GM18907 (cell line): ENCODE measurements around the gene ADK.

ENCODE experiments used
- ATAC-seq: cut with Tn5 transposase; IDR thresholded peaks from one replicate; pipeline ENCODE4 v1.9.1; 2021; ENCODE audit warnings: mild to moderate bottlenecking, moderate library complexity; ENCODE audit not compliant: unreplicated experiment

ADK gene

DNA sequence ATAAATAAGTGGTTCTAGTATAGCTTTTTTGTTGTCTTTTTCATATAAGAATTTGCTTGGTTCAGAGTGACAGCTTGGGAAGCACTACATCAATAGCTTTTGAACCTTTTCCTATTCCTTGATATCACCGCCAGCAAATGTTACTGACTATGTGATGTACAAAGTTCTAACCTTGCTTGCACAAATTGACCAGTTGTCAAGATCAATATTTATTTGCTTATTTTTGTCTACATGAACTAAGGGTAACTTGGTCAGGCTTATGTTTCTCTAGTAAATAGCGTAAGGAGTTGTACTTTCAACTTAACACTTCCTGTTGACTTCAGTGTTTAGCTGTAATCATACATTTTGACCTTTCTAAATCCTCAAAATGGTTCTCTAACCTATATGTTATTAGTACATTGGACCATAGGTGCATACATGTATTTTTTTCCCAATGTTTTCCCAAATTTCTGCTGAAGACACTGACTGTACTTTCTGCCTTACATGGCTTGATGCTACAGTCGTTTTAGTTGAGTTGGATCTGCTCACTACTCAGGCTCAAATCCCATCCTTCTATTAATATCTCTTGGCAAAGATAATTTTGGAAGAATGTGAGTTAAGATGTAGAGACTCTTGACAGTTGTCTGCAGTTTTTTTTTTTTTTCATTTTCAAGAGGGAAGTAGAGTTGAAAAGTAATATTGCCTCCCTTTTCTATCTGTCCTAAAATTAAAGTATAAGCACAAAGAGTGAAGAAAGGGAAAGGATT lies 436.3 kb downstream of the ADK start:
- no peak for ATAC-seq

DNA sequence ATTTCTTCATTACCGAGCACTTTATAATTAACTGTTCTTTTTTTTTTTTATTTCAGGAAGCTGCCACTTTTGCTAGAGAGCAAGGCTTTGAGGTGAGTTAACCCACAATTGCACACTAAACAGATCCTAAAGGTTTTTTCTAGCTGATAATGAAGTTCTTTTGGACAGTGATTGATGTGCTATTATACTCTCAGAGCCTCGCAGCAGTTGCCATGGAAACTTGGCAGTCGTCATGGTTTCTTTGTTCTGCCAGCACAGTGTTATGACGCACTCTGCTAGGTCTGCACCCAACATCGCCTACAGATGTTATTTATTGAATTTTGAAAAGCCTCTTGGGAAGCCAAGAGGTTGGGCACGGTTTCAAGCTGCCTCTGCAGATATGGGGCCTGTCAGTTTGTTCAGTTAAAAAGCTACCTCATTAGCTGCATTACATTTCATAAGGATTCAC lies 438.2 kb downstream of the ADK start:
- ATAC-seq = peak; percentile 34

DNA sequence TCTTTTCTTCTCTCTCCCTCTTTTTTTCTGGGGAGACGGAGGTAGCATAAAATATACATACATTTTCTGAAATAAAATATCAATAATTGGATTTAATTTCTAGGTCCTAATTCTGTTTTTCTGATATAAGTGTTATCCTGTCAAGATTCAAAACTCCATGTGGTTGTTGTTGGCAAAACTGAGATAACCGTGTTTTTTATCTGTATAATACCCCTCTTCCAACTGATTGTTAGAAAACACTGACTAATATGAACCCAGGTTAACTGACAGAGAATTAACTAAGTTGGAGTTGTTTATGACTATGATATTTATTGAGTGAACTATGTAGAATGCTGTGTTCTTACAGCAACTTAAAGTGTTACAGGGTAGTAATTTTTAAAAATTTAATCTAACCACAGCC lies 438.8 kb downstream of the ADK start:
- no peak for ATAC-seq

DNA sequence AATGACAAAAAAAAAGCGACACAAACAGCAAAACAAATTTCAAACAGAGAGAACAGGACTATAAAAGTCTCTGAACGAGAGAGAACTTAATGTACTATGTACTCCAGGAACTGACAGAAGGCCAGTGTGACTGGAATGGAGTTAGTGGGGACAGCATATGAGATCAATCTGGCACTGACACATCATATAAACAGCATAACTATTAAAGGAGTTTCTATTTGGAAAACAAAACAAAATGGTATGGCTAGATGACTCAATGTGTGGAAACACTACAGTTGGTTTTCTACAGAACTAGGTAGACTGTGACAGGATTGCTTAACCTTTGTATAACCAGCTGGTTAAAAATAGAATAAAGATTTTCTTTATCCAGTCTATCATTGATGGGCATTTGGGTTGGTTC lies 442.4 kb downstream of the ADK start:
- ATAC-seq = no peak

DNA sequence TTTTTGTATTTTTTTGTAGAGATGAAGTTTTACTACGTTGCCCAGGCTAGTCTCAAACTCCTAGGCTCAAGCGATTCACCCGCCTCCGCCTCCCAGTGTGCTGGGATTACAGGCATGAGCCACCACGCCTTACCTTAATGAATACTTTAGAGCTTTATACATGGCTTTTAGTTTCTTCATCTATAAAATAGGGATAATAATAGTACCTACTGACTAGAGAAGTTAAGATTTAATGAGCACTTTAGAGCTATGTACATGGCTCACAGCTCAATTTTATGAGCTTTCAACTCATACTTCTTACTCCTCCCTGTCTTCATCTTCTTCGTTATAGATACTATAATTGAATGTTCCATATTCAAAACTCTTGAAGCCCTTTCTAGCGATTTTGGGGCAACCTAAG lies 445.7 kb downstream of the ADK start:
- no peak for ATAC-seq

DNA sequence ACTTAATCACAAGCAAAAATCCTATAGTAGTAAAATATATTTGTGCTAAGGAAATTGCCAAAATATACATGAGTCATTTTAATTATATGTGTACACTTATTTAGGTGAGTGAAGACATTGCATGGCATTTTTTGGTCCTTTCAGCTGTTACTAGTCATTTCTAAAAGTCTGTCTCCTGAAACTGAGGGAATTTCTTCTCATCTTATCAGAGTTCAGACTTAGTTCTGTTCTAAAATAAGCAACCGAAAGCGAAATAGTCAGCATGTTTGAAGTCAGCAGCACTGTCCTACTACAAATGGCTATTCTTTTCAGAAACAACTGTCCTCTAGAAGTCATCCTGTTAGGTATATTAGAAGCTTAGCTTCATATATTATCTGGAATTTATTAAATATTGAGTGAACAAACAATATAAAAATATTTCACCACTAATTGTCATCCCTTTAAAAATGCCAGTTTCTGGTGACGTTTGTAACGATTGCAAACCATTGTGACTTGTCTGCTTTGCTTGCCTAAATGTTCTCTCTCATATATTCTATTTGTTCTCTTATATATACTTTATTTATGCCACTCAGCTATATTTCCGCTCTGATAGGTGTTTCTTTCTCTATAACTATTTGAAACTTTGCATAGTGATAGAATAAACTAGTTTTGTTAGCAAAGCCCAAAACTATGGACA lies 448.0 kb downstream of the ADK start:
- peak; percentile 79 for ATAC-seq

DNA sequence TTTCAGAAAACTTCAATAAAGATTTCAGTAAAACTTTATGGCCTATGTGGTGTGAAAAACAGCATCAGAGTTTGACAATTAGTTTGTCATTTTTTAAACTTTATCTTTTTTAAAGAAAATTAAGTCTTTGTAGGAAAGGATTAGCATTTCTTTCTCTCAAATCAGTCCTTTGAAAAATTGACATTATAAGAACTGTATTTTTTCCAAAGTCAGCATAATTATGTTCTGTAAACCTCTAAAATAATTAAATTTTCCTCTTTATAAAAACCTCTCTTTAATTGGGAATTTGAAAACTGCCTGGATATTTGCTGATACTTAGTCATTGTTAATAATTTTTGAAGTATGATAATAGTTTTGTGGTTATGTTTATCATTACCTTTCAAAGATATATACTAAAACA lies 448.7 kb downstream of the ADK start:
- ATAC-seq = no peak

DNA sequence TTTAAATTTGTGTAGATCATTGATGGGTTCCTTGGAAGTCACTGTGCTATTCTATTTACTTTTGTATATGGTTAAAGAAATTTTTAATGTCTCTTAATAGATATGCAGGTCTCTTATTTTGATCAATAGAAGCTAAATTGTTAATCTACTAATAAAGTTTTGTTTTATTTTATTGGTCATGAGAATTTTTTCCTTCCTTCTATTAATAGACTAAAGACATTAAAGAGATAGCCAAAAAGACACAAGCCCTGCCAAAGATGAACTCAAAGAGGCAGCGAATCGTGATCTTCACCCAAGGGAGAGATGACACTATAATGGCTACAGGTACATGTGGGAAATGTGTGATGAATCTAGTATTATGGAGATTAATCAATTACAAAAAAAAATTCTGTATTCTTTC lies 449.1 kb downstream of the ADK start:
- no peak for ATAC-seq

DNA sequence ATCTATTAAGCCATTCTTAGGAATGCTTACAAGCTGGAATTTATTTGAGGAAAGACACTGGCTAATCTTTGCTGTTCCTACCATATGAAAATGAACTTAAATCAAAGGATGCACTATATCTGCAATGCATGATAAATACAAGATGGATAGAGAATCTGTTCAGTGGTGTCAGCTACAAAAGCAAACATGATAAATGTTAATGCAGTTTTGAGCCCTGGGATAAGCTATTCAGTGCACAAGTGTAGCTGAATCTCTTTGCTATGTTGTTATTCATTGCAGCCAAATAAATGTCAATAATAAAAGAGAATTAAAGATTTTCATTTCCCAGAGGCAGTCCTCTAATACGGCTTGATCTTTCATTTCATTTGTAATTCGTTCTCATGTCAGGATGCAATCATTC lies 451.6 kb downstream of the ADK start:
- ATAC-seq = no peak

DNA sequence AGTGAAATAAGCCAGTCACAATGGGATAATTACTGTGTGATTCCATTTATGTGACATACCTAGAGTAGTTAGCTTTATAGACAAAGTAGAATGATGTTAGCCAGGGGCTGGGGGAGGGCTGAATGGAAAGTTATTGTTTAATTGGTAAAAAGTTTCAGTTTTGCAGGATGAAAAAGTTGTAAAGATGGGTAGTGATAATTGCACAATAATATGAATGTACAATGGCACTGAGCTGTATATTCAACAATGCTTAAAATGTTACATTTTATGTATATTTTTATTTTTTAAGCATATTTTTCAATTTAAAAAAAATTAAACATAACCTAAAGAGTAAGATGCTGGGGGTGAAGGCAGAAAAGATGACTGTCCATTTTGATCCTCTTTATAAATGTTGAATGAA lies 459.3 kb downstream of the ADK start:
- no peak for ATAC-seq

DNA sequence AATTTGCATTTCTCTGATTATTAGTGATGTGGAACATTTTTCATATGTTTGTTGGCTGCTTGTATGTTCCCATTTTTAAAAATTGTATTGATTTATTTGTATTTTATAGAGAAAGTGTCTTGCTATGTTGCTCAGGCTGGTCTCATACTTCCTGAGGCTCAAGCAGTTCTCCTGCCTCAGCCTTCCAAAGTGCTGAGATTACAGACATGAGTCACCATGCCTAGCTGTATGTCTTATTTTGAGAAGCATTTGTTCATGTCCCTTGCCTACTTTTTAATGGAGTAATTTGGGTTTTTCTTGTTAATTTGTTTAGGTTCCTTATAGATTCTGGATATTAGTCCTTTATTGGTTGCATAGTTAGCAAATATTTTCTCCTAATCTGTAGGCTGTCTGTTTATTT lies 461.2 kb downstream of the ADK start:
- no peak for ATAC-seq

DNA sequence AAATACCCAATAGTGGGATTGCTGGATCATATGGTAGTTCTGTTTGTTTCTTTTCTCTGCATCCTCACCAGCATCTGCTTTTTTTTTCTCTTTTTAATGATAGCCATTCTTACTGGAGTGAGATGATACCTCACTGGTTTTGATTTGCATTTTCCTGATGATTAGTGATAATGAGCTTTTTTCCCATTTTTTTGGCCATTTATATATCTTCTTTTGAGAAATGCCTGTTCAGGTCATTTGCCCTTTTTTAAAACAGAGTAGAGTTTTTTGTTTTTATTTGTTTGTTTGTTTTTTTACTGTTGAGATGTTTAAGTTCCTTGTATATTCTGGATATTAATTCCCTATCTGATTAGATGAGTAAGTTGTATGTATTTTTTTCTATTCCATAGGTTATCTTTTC lies 469.6 kb downstream of the ADK start:
- no peak for ATAC-seq

DNA sequence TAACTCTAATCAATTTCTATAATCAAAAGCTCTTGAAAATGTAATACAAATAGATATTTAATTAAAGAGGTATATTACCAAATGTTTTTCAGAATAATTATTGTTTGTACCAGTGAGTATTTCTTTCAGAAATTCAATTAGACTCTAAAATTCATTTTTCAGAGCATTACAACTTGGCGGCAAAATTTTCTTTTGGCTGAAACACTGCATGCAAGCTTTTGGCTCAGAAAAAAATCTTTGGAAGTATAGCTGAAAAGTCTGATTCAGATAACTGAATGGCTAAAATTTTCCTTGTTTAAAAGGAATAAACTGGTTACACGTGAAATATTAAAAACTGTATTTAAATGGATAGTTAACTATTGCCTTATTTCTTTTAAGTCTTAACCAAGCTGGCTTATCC lies 472.8 kb downstream of the ADK start:
- ATAC-seq = no peak

DNA sequence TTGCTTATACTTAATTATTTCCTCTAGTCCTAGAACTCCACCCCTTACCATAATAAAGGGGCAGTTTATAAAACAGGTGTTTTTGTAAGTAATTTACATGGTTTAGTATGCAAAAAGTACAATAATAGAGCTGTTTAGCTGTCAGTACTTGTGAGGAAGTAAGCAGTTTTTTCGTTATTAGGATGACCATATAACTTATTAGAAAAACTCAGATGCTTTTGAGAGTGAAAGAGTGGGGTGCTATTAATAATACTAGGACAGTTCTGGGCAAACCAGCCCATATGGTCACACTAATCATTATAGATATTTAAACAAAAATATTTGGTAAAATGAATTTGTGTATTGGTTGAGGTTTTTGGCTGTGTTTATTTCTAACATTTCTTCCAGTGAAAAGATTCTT lies 473.5 kb downstream of the ADK start:
- peak; percentile 62 for ATAC-seq

DNA sequence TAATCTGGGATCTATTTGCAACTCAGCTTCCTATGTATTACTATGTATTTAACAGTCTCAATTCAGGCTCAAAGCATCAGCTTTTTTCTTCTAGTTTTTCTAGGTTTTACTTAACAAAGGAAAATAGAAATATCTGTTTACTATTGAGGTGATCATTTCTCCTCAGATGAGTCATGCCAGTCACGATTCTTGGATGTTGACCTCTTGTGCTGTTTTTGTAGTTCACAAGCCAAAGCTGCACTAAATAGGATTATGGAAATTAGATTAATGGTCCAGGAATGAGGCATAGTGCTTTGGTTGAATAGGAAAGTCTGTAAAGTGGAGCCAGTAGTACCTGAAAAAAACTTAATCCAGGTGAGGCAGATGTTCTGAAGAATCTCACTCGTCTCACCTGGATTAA lies 477.1 kb downstream of the ADK start:
- ATAC-seq = no peak

DNA sequence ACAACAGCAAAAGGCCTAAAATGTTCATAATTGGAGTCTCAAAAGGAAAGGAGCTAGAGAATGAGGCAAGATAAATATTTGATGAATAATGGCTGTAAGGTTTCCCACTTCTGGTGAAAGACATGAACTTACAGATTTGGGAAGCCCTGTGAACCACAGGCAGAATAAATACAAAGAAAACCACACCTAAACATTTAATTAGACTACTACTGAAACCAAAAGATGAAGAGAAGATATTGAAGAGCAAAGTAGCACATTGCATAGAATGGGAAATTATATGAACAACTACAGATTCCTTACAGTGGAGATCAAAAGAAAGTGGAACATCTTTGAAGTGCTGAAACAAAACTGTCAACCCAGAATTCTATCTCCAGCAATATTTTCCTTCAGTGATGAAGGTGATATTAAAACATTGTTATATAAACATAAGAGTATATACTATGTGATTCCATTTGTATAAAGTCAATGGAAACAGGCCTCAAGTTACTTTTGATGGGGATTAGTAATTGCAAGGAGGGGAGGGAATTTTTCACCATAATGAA lies 484.0 kb downstream of the ADK start:
- ATAC-seq = no peak

DNA sequence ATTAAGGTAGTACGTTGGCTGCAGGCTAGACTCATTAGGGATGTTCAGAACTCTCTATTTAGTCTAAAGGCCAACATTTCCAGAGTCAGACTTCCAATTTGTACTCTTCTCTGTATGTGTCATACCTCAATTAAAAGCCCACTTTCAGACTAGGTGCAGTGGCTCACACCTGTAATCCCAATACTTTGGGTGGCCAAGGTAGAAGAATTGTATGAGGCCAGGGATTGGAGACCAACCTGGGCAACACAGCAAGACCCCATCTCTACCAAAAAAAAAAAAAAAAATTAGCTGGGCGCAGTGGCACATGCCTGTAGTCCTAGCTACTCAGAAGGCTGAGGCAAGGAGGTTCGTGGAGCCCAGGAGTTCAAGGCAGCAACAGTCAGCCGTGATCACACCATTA lies 484.6 kb downstream of the ADK start:
- ATAC-seq = no peak

DNA sequence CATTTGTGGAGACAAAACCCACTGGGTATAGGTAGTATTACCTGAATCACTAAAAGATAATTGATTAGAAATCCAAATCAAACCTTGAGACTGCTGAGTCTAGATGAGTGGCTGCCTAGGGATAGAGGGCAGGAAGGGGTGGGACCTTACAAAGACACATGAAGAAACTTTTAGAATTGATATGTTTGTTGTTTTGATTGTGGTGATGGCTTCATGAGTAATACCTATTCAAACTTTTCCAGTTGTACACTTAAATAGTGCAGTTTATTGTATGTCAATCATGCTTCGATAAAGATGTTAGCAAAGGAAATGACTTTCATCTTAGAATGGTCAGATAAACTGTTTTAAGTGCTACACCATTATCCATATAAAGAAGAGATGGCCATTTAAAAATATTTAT lies 486.7 kb downstream of the ADK start:
- no peak for ATAC-seq

DNA sequence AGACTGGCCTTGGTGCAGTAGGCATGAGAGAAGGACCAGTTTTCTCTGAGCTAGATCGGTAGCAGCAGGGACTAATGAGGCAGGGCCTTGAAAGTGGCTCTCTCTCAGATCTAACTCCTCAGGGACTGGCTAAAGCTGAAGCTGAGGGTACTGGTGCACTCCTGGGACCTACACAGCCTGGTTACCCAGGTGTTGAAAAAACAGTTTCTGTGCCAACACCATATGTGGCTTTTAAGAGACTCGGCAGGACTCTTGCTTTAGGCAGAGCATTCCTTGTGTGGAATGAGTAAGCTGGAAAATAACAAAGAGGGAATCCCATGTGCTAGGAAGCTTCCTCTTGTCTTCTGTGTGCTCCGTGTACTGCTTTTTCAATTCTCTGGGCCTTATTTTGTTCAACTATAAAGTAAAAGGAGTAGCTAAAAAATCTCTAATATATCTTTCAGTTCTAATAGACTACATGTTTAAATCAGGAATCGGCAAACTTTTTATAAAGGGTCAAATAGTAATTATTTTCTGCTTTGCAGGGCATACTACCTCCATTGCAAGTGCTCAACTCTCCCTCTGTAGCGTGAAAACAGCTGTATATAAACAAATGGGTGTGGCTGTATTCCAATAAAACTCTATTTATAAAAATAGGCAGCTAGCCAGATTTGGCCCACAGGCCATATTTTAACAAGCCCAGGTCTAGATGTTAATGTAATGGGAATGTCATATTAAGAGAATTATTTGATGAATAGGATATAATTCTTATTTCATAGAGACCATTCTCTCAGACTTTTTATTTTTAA lies 489.3 kb downstream of the ADK start:
- ATAC-seq = no peak

DNA sequence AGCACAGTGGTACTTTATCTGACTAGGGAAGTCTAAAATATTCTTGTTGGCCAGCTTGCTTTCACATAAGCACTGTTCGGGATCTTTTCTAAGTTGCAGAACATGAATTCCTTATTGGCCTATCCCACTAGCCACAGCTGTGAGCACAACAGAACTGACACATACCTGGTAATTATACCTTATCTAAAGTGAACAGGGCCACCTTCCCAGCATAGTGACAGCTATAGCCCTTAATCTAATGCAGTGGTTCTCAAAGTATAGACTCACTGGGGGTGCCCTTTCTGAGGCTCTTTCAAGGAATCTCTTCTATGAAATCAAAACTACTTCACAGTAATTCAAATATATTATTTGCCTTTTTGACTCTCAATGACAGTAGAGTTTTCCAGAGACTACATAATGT lies 490.6 kb downstream of the ADK start:
- ATAC-seq = no peak

DNA sequence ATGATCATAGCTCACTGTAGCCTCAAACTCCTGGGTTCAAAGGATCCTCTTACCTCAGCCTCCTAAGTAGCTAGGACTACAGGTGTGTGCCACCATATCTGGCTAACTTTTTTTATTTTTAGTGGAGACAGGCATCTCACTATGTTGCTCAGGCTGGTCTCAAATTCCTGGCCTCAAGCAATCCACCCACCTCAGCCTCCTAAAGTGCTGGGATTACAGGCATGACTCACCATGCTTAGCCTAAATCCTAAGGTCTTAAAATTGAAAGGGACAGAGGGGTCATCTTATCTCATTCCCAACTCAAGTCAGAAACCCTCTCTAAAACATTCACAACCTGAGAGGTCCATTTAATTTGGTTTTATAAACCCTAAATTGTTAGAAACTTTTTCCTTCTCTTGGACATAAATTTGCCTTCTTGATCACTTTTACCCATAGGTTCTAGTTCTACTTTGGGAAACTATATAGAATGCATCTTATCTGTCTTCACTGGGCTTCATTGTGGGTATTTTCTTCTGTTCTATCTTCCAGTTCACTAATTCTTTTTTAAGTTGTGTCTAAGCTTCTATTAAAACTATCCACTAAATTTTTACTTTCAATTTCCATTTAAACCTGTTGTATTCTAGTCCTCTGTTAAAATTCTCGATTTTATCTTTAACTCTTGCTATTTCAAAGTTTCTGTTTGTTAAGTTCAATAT lies 492.0 kb downstream of the ADK start:
- ATAC-seq = no peak
